Measurements from ENCODE around the gene TJP2. TPM values are rescaled to one million over a fixed set of nuclear protein-coding genes. Genes with fewer than 3 reads are reported as not detected.

The TJP2 gene
- total RNA-seq, 1 donor from 2014 or later = 18.0 TPM

DNA sequence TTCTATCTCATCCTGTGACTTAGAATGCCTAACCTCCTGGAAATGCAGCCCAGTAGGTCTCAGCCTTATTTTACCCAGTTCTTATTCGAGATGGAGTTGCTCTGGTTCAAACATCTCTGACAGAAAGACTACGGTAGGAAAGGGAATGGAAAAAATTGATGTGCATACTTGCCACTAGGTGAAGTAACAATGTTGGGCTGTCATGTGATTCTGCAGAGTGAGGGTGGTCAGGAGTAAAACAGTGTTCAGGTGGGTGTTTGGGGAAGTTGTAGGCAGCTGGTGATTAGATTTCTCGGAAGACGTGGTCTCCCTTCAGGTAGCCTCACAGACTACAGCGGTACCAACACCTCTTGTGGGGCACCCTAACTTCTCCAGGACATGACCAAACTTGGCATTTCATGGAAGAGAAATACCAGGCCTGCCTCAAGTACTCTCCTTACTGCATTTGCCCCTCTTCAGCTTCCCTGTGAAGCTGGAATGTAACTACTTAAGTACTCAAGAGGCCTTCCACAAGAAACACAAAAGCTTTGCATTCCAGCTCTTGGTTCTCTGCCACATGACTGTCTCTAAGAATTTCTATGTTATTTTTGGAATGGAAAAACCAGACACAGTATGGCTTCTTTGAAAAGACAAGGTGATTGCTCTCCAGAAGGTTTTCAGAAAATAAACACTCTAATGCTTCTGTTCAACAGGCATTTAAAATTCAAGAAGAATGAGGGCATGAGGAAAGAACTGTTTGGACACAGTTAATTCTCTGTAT is 133.5 kb downstream of the TJP2 start:
- no peak overlapping the region for H3K27ac Mint-ChIP-seq
- H3K4me1 Mint-ChIP-seq = no peaks in the 10 kb centered on the region
- H3K9me3 Mint-ChIP-seq = peaks cover 7% of the 10 kb centered on the region
- H3K4me3 Mint-ChIP-seq = no peak overlapping the region
- peaks cover 2% of the 10 kb centered on the region for H3K27me3 Mint-ChIP-seq
- intact Hi-C loops (cut with micrococcal nuclease) = no loop called here
- no peaks in the 10 kb centered on the region for H3K36me3 Mint-ChIP-seq (ENCODE audit: low read depth)
- DNase-seq = no peak

DNA sequence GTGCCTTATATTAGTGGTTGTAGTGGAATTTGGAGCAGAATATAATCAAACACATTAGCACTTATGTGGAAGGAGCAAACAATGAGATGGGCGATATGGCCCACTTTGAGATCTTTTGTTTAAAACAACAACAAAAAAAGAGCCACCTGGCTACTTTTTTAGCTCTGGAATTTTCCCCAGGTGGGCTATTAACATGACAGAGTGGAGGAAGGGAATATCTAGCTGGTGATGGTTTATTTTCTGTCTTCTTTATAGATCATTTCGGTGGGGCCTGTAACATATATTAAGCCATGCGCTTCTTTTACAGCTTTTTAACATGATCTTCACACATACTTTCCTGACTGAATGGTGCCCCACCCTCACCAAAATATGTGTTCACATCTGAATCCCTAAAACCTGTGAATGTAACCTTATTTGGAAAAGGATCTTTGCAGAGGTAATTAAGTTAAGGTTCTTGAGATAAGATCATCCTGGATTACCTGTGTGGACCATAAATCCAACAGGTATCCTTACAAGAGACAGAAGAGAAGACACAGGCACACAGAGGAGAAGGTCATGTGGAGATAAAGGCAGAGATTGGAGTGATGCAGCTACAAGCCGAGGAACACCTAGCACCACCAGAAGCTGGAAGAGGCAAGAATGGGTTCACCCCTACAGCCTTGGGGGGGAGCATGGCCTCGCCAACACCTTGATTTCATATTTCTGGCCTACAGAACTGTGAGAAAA is 134.3 kb downstream of the TJP2 start:
- H3K27me3 Mint-ChIP-seq = peaks cover 2% of the 10 kb centered on the region
- H3K27ac Mint-ChIP-seq = no peak overlapping the region
- no peak for DNase-seq
- intact Hi-C loops (cut with micrococcal nuclease) = no loop called here
- no peak overlapping the region for H3K4me3 Mint-ChIP-seq
- H3K4me1 Mint-ChIP-seq = no peaks in the 10 kb centered on the region
- H3K9me3 Mint-ChIP-seq = peaks cover 8% of the 10 kb centered on the region
- no peaks in the 10 kb centered on the region for H3K36me3 Mint-ChIP-seq (ENCODE audit: low read depth)

DNA sequence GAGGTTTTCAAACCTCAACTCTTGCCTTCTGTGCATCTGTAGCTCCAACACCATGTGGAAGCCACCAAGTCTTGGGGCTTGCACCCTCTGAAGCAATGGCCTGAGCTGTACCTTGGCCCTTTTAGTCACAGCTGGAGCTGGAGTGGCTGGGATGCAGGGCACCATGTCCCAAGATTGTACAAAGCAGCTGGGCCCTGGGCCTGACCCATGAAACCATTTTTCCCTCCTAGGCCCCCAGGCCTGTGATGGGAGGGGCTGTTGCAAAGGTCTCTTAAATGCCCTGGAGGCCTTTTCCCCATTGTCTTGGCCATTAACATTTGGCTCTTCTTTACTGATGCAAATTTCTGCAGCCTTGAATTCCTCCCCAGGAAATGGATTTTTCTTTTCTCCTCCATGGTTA is 139.1 kb downstream of the TJP2 start:
- no peaks in the 10 kb centered on the region for H3K4me1 Mint-ChIP-seq
- H3K4me3 Mint-ChIP-seq = no peak overlapping the region
- no peaks in the 10 kb centered on the region for H3K27me3 Mint-ChIP-seq
- H3K27ac Mint-ChIP-seq = no peak overlapping the region
- H3K36me3 Mint-ChIP-seq (ENCODE audit: low read depth) = peaks cover 4% of the 10 kb centered on the region
- H3K9me3 Mint-ChIP-seq = peaks cover 21% of the 10 kb centered on the region
- no peak for DNase-seq
- intact Hi-C loops (cut with micrococcal nuclease) = no loop called here

DNA sequence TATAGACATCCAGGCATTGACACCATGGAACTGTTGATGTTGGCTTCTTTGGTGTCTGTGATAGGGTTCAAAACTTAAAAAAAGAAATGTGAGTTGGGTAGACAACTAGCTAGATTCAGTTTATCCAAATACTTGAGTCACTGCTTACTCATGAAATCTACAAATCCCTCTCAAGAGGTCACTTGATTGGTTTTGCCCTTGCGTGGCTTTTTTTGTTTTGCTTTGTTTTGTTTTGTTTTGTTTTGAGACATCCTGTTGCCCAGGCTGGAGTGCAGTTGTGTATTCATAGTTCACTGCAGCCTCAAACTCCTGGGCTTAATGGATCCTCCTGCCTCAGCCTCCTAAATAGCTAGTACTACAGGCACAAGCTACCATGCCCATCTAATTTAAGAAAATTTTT is 140.5 kb downstream of the TJP2 start:
- Mint-ChIP-seq H3K4me3 (no peak overlapping the region), H3K4me1 (no peaks in the 10 kb centered on the region), H3K27me3 (peaks cover 7% of the 10 kb centered on the region), H3K36me3 (ENCODE audit: low read depth) (peaks cover 4% of the 10 kb centered on the region), H3K9me3 (peaks cover 21% of the 10 kb centered on the region), H3K27ac (no peak overlapping the region)
- intact Hi-C loops (cut with micrococcal nuclease) = no loop called here
- no peak for DNase-seq

DNA sequence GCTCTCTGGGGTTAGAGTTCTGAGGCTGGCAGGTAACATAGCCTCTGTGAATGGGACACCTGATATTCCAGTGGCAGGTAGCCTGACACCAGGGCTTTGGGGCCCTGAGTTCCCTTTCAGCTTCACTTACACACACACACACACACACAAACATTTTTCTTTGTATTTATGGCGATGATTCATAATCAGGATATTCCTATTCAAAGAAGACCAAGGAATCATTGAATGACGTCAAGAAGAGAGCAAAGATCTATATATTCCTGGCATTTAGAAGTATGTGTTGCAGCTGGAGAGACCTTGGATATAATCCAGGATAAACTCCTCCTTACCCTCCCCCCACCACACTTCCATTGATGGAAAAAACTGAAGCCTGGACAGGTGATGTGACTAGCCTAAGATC is 143.0 kb downstream of the TJP2 start:
- no peaks in the 10 kb centered on the region for H3K4me1 Mint-ChIP-seq
- peaks cover 4% of the 10 kb centered on the region for H3K36me3 Mint-ChIP-seq (ENCODE audit: low read depth)
- H3K27me3 Mint-ChIP-seq = peaks cover 13% of the 10 kb centered on the region
- peaks cover 19% of the 10 kb centered on the region for H3K9me3 Mint-ChIP-seq
- H3K4me3 Mint-ChIP-seq = no peak overlapping the region
- no peak for DNase-seq
- no peak overlapping the region for H3K27ac Mint-ChIP-seq
- intact Hi-C loops (cut with micrococcal nuclease) = no loop called here

DNA sequence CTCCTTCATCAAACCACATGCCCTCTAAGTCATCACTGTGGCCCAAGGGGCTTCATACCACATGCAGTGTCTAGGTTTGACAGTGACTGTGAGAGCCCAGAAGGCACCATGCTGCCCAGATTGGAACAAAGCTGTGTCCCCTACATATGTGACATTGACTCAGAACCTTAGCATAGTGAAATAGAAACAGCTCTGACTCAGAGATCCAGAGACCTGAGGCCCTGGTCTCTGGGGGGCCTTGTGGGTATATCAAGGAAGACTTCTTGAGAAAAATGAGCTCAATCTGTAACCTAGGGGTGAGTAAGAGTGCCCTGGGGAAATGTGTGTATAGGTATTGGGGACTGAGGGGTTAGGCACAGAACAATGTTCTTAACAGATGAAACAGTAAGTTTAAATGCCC is 143.8 kb downstream of the TJP2 start:
- H3K27ac Mint-ChIP-seq = no peak overlapping the region
- peaks cover 17% of the 10 kb centered on the region for H3K27me3 Mint-ChIP-seq
- H3K9me3 Mint-ChIP-seq = peaks cover 14% of the 10 kb centered on the region
- H3K4me3 Mint-ChIP-seq = no peak overlapping the region
- intact Hi-C loops (cut with micrococcal nuclease) = no loop called here
- no peaks in the 10 kb centered on the region for H3K4me1 Mint-ChIP-seq
- no peak for DNase-seq
- peaks cover 4% of the 10 kb centered on the region for H3K36me3 Mint-ChIP-seq (ENCODE audit: low read depth)

DNA sequence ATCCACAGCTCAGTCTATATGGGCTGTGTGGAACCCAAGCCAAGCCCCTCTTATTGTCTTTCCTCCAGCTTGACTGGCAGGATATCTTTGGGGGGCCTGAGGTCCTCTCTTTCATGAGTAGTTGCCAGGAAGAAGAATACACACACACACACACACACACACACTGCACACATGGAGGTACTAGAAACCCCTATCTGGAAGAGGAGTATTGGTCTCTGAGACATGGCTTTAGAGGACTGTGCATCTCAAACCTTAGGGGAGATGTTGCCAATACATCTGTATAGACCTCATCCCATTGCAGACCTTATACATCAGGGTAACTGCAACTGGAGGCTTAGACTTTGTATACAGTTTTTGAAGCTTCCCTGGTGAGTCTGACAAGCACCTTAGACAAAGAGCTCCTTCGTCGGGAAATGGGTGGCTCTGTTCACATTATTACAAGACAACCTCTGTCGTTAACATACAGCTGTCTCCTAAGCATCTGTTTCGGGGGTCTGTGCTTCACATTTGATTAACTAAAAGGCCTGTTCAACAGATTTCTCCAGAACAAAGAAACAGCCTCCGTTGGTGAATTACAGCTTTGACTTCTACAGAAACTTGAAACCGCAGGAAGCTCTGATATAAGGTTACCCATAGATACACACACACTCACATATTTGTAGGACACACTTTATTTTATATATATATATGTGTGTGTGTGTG is 145.4 kb downstream of the TJP2 start:
- no peaks in the 10 kb centered on the region for H3K36me3 Mint-ChIP-seq (ENCODE audit: low read depth)
- H3K27me3 Mint-ChIP-seq = peaks cover 31% of the 10 kb centered on the region
- no peak for DNase-seq
- no peak overlapping the region for H3K4me3 Mint-ChIP-seq
- no peaks in the 10 kb centered on the region for H3K4me1 Mint-ChIP-seq
- peaks cover 4% of the 10 kb centered on the region for H3K9me3 Mint-ChIP-seq
- intact Hi-C loops (cut with micrococcal nuclease) = no loop called here
- H3K27ac Mint-ChIP-seq = no peak overlapping the region

DNA sequence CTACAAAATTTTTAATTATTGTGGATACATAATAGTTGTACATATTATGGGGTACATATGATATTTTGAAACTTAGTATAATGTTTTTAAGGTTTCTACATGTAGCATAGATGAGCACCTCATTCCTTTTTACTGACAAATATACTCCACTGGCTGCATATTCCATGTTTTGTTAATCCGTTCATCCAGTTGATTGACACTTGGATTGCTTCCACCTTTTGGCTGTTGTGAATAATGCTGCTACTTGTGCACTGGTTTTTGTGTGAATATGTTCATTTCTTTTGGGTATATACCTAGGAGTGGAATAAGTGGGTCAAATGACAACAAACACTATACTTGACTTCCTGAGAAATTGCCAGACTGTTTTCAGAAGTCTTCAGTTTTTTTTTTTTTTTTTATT is 148.2 kb downstream of the TJP2 start:
- intact Hi-C loops (cut with micrococcal nuclease) = no loop called here
- H3K27ac Mint-ChIP-seq = no peak overlapping the region
- no peak overlapping the region for H3K4me3 Mint-ChIP-seq
- DNase-seq = no peak
- H3K27me3 Mint-ChIP-seq = peaks cover 51% of the 10 kb centered on the region
- H3K36me3 Mint-ChIP-seq (ENCODE audit: low read depth) = no peaks in the 10 kb centered on the region
- H3K9me3 Mint-ChIP-seq = peaks cover 4% of the 10 kb centered on the region
- no peaks in the 10 kb centered on the region for H3K4me1 Mint-ChIP-seq

DNA sequence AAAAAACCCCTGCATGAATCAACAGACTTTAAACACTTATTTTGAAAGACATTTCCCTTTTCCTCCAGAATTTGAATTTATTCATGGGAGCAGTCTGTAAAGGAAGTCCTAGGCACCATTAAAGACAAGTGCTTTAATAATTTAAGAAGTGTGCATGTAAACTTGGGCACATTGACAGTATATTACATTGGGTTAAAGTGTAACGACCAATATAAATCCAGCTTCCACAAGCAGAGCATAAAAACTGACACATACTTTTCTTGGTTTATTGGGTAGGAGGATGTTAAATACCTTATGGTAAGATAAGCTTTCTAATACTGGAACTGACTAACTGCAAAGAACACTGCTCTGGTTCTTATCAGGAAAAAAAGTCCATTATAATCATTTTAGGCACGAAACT is 149.8 kb downstream of the TJP2 start:
- Mint-ChIP-seq H3K4me3 (no peak overlapping the region), H3K27ac (no peak overlapping the region), H3K27me3 (peaks cover 58% of the 10 kb centered on the region), H3K4me1 (no peaks in the 10 kb centered on the region), H3K9me3 (no peaks in the 10 kb centered on the region), H3K36me3 (ENCODE audit: low read depth) (no peaks in the 10 kb centered on the region)
- no peak for DNase-seq
- intact Hi-C loops (cut with micrococcal nuclease) = no loop called here

Other genes with a start within 250 kb of the TJP2 start
- gene PRKACG, start 160.2 kb upstream of the TJP2 start, total RNA-seq = not detected in 2 replicates
- gene FXN, start 138.5 kb upstream of the TJP2 start, total RNA-seq = 45.4 and 47.3 TPM in 2 replicates
- not detected in 2 replicates for gene ENTREP1, start 150.9 kb downstream of the TJP2 start, total RNA-seq